ENCODE results near the gene SLC35G2. TPM values are rescaled to one million over a fixed set of nuclear protein-coding genes. Genes with fewer than 3 reads are reported as not detected.
"Not testable (repeated sequence)": the region's sequence is repeated elsewhere in the genome, so short reads cannot be mapped to it uniquely, and the experiment has no call there.

Gene SLC35G2
- total RNA-seq, 1 experiment from 2014 or later: 21.7 TPM

DNA sequence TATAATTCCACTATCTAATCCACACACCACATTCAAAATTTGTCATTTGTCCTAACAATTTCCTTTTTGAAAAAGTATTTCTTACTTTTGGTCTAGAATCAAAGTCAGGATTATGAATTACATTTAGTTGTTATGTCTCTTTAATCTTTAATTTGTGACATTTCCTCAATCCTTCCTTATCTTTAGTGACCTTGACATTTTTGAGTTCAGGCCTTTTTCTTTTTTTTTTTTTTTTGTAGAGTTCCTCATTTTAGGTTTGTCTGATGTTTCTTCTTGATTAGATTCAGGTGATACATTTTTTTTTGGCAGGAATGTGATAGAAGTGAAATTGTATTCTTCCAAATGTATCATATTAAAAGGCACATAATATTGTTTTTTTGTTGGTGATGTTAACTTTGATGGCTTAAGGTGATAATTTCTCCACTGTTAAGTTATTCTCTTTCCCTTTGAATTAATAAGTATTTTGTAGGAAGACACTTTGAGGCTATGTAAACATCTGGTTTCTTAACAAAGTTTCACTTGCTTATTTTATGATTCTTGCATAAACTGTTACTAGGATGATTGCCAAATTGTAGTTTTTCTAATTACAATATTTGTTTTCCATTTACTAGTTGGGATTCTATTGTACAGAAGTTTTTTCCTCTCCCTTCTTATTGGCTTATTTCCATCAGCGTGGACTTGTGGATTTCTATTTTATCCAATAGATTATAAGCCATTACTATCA is 16.3 kb downstream of the SLC35G2 start:
- no peak for DNase-seq (ENCODE audit: low read depth)

DNA sequence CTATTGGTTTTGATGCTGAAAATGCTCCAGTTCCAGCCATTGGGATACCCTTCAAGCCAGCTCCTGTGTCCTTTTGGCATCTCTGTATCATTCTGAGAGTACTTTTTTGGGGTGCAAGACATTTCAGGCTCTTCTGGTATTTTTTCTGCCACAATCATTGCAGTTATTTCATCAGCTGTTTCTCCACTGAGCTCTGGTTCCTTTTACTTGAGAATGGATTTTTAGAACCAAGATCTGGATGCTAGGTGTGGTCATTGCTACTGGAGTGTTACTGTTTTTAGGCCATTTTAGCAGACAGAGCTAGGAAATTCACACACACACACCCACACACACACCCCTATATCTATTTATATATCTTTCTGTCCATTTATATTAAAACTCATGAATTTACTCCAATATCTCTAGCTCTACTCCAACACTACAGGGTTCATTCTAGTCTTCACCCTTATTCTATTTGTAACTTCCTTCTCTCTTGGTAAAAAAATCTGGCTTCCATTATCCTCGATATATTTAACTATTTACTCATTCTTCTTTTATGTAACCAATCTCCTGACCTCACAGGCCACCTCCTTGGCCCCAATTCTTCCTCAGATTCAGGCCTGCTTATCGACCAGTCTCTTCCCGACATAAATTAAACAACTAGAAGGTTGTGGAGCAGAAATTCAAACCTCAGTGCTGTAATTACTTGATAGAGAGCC is 17.0 kb downstream of the SLC35G2 start:
- DNase-seq (ENCODE audit: low read depth): peak; percentile 37

DNA sequence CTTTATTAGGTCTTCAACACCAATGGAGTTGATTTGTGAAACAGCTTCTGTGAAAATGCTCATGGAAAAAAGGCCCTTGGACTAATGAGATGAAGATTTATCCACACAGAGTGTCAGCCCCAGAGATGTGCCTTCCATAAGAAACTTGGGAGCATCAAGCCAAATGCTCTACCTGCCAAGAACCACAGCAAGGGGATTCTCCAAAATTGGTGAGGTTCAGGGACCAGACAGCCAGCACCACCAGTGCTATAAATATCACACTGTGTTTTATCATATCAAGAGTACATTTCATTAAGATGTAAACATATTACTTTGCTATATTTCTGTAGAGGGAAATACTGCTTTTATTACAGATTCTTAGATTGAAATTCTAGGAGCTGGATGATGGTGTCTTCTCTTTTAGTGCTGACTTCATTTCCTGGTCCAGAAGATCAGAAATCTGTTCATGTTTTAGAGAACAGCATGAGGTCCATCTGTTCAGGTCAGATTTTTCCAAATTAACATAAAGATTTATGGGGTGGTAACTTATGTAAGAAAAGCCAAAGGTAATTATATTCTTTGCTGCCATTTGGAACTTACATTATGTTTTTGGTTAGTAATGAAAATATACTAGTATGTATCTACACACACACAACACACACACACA is 17.7 kb downstream of the SLC35G2 start:
- DNase-seq (ENCODE audit: low read depth): no peak

DNA sequence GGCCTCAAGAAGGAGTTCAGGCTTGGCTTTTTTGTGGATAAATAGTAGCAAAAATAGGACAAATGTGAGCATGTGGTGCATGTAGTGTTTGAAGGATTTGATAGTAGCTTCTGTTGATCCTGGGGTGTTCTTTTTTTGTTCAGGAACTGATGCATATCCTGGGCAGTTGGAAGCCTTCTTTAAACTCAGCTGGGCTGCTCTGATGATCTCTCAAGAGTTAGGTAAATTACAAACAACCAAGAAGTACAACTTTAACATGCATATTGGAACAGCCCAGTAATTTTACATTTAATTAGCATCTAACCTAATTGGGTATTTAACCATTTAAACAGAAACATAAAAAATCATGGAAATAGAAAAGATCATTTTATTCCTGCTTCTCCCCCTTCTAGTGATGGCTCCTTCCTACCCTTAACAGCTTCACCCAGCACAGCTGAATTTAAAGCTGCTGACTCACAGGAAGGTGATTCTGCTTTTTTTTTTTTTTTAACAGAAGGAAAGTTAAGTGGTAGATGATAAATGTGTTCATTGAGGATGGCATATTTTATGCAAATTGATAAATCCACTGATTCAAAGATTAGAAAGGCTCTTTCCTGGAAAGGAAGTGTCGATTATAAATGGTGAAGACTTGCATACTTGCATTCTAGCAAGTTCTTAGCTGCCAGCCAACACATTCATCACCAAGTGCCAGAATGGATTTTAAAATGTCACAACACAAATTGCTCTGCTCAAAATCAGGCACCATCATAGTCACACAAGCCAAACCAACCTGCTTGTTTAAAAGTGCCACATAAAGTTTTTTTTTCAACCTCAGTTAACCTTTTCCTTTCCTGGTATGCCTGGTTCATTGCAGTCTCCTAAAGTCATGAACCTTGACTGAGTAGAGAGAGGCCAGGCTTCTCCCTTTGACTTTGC is 20.0 kb downstream of the SLC35G2 start:
- peak; percentile 69 for DNase-seq (ENCODE audit: low read depth)

DNA sequence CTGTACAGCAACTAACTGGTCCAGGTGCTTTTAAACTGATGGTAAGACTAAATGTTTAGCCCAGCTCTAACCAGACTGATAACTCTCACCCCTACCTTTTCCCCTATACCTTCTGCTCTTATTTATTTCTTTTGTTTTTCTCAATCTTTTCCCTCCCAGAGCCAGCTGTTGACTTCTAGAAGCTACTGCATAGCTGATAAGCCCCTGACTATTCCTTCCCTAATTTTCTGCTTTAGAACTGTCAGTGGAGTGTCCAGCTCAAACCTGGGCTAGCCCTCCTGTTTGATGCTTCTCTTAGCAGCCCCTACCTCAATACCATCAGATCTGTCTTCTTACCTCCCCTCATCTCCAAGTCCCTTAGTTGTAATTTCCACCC is 20.6 kb downstream of the SLC35G2 start:
- no peak for DNase-seq (ENCODE audit: low read depth)

DNA sequence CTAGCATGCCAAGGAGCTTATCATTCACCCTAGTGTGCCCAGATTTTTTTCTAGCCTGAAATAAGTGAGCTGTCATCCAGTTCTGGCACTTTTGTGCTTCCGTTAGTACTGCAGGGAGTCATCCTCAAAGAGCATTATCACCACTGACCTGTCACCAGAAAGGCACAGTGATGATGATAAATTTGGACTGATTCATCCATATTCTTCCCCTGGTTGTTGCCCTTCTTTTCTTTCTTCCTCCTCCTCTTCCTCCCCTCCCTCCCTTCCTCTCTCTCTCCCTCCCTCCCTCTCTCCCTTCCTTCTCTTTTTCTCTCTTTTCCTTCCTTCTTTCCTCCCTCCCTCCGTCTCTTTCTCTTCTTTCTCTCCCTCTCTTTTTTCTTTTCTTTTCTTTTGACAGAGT is 21.3 kb downstream of the SLC35G2 start:
- peak; percentile 29 for DNase-seq (ENCODE audit: low read depth)

DNA sequence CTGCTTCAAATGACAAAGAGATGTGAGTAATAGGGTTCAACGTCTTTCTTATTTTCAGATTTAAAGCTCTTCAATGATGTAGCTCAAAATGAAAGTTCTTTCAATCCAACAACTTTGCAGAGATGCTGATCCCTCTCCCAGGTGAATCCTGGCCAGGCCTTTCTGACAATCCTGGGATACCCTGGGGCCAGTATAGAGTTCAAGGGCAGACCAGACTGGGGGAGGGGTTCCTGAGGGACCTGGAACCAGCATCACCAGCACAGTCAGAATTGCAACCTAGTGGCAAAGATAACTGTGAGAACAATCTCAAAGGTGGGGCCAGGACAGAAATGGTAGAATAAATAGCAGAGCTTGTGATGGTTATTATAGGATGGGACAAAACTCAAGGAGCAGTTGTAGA is 23.4 kb downstream of the SLC35G2 start:
- no peak for DNase-seq (ENCODE audit: low read depth)

DNA sequence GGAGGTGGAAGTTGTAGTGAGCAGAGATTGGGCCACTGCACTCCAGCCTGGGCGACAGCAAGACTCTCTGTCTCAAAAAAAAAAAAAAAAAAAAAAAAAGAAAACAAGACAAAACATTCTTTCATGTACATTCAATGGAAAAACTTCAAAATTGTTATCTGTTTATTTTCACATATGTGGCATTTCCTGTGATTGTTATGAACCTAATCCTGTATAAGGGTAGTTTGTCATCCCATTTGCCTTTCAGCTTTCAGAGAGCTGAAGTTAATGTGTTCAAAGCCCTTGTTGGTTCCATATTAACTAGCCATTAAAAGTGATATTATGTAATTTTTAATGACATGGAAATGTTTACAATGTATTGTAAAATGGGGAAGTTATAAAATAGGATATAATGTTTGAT is 25.8 kb downstream of the SLC35G2 start:
- no peak for DNase-seq (ENCODE audit: low read depth)

DNA sequence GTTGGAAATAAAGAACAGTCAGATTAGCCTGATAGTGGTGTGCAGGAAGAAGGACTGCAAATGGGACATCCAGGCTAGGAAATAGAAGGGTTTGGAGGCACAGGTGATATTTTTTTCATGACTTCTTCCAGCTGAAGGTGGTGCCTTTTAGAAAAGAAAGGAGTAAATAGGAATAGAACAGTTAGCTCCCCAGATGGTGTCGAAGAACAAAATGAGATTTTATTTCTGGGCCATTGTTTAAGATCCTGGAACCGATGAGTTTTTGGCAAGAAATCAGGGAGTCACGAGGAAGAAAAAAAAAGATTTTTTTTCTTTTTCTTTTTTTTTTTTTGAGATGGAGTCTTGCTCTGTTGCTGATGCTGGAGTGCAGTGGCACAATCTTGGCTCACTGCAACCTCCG is 33.3 kb downstream of the SLC35G2 start:
- no peak for DNase-seq (ENCODE audit: low read depth)

DNA sequence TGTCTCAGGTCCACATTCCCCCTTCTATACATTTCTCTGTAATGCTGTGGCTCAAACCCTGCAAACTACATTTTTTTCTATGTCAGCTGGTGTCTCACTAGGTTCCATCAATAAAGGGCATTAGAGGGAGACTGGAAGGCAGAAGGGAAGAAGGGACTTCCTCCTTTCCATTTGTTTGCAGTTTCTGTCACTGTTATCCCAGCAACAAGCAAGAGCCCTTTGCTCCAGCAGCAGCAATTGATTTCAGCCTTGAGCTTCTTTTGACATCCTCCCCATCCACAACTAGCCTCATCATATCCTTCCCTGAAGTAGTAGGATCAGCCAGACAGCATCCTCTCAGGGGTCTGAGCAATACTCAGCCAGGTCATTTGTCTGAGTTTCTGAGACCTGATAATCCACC is 37.7 kb downstream of the SLC35G2 start:
- no peak for DNase-seq (ENCODE audit: low read depth)

DNA sequence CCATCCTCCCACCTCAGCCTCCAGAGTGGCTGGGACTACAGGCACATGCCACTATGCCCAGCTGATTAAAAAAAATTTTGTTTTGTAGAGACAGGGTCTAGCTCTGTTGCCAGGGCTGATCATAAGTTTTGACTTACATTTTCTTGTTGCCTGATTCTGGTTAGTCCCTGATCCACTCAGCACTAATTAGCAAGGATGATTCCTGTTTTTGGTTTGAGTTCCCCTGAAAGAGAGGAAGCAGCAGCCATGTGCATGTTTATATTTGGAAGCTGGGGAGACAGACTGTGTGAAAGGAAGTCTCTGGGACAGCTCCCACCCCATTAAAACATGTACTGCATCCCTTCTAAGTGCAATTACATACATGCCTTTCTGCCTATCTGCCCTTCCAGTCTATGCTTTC is 39.5 kb downstream of the SLC35G2 start:
- DNase-seq (ENCODE audit: low read depth): no peak

DNA sequence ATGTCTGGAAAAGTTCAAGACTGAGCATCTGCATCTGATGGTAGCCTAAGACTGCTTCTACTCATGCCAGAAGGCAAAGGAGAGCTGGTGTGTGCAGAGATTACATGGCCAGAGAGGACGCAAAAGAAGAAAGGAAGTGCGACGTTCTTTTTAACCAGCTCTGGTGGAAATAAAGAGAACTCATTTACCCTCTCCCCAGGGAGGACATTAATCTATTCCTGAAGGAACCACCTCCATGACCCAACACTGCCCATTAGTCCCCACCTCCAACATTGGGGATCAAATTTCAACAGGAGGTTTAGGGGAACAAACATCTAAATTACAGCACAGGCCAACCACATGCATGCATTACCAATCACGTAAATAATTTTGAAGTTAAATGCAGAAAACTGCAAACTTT is 41.6 kb downstream of the SLC35G2 start:
- DNase-seq (ENCODE audit: low read depth): peak; percentile 35

DNA sequence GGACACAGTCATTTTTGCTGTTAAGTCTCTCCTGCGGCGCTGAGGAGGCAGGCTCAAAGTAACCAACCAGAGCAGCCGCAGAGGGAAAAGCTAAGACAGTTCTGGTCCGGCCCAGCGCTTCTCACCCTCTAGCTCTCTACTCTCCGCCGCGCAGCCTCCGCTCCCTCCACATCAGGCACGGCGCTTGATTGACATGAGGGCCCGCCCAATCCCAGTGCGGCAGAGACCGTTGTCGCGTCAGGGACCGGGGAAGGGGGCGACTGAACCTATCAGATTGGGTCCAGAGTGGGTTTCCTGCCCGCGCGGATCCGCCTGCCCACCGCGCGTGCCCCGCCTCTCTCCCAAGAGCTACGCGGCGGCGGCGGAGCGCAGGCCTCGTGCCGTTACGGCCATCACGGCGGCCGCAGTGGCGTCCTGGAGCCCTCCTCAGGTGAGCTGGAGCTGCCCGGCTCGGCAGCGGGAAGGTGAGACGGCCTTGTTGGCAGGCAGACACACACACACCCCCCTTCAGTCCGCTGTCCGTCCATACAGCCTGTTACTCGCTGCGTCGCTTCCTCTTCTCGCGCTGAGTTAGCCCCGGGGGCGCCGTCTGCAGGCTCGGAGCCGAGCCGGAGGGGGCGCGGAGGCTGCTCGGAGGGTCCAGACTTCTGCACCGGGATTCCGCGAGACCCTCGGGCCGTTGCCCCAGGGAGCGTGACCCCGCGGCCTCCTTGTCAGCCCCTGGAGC is 43.1 kb downstream of the SLC35G2 start, which contains the start of gene NCK1:
Gene NCK1 (plus strand): TSS at position 319 of the 727 bp plus-strand sequence. CDS start 65,794 bp downstream, outside the sequence.
- DNase-seq (ENCODE audit: low read depth): peak; percentile 99

DNA sequence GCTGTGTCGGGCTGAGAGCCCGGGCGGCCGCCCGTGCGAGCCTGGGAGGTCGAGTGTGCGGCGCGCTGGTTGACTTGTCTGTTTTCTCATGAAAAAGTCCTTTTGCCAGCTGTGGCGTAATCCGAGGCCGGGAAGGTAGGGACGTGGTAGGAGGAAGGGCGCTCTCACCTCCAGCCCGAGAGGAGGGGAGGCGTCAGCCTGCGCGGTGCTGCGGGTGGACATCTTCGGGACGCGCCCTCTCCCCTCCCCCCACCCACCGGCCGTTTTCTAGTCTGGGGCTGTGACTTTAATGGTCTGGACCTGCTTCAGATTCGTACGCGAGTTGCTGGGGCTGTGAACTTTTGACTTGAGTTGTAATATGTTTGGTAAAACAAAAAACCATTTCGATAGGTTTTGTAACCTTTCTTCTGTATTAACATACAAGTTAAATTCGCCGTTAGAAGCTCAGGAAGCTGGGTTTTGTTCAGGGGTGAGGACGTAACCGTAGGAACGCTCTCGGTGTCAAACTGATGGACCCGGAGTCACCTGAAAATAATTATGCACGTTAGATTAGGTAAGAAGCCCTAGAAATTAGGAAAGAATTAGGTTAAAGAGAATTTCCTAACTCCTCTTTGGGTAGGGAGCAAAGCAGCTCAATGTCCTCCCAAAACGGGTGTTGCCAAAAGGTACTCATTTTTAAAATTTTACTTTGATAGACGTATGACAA is 43.8 kb downstream of the SLC35G2 start:
- peak; percentile 60 for DNase-seq (ENCODE audit: low read depth)

DNA sequence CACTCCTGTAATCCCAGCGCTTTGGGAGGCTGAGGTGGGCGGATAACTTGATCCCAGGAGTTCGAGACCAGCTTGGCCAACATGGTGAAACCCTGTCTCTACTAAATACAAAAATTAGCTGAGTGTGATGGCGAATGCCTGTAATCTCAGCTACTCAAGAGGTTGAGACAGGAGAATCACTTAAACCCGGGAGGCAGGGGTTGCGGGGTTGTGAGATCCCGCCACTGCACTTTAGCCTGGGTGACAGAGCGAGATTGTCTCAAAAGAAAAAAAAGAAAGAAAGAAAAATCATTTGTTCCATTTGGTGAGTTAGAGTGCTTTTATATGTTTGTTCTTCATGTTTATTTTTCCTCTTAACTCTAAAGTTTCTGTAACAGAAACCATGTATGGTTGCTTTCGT is 50.4 kb downstream of the SLC35G2 start:
- DNase-seq (ENCODE audit: low read depth): no peak

DNA sequence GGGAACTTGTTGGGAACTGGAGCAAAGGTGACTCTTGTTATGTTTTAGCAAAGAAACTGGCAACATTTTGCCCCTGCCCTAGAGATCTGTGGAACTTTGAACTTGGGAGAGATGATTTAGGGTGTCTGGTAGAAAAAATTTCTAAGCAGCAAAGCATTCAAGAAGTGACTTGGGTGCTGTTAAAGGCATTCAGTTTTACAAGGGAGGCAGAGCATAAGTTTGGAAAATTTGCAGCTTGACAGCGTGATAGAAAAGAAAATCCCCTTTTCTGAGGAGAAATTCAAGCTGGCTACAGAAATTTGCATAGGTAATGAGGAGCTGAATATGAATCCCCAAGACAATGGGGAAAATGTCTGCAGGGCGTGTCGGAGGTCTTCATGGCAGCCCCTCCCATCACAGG is 53.3 kb downstream of the SLC35G2 start:
- DNase-seq (ENCODE audit: low read depth): not testable (repeated sequence)

DNA sequence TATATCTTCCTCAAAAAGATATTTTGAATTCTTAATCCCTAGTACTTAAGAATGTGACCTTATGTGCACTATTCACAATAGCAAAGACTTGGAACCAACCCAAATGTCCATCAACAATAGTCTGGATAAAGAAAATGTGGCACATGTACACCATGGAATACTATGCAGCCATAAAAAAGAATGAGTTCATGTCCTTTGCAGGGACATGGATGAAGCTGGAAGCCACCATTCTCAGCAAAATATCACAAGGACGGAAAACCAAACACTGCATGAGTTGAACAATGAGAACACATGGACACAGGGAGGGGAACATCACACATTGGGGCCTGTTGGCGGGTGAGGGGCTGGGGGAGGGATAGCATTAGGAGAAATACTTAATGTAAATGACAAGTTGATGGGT is 60.6 kb downstream of the SLC35G2 start:
- DNase-seq (ENCODE audit: low read depth): not testable (repeated sequence)

DNA sequence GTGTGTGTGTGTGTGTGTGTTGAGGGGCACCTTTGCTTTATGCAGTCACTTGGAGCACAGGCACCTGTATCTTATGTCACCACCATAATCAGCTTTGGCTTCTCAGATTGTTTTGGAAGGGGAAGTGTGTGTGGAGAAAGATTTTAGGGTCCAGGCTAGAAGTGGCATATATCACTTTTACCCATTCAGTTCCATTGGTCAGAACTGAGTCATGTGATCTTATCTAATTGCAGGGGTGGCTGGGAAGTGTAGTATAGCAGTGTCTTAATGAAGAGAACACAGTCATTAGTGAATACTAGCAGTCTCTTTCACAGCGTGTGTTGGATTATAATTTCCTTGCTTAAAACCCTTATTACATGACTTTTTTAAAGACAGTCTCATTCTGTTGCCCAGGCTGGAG is 63.6 kb downstream of the SLC35G2 start:
- DNase-seq (ENCODE audit: low read depth): no peak

DNA sequence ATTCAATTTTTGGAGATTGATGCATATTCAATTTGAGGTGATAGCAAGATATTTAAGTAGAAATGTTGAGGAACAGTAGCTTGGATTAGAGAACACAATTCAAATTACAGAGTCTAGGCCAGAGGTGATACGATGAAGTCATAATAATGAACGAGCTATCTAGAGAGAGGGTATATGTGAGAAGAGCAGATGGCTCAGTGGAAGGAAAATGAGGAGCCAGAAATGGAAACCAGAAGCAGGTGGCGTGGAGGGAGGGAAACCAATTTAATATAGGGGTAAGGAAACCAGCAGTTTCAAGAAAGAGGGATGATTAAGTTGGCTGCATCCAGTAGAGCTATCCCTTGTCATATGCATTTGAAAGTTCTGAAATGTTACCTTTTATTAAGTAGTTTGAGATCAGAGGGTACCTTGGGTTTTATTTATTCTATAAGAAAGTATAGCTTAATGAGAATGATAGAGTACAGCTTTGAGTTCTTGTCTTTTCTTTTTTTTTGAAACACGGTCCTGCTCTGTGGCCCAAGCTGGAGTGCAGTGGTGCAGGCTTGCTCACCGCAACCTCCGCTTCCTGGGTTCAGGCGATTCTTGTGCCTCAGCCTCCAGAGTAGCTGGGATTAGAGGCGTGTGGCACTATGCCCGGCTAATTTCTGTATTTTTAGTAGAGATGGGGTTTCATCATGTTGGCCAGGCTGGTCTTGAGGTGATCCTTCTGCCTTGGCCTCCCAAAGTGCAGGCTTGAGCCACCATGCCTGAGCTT is 65.2 kb downstream of the SLC35G2 start:
- no peak for DNase-seq (ENCODE audit: low read depth)

All from RPMI7951 (cell line).